ENCODE measurements around the gene JAG2. TPM values are rescaled to one million over a fixed set of nuclear protein-coding genes. Genes with fewer than 3 reads are reported as not detected.
A peak's percentile ranks its signal among the peaks of the same experiment; 100 is the strongest.

Gene JAG2
- total RNA-seq, 4 donors from 2014 or later = 5.4 to 29.9 (median 6.6) TPM

GRCh38 chr14:105153739-105154475 lies 14.7 kb downstream of the JAG2 start:
- Histone ChIP-seq H3K4me1 (no peaks in the 10 kb centered on the region), H3K9me3 (no peaks in the 10 kb centered on the region), H3K27ac (peak overlapping the region in 1 of 4 donors; percentile 34), H3K36me3 (no peaks in the 10 kb centered on the region), H3K4me3 (no peak overlapping the region), H3K27me3 (no peaks in the 10 kb centered on the region)
- intact Hi-C loops (cut with DNase I; ENCODE audit: low total_unique reads) (no loop called here), in situ Hi-C loops (cut with MboI; ENCODE audit: low pct_ligation_motif_present in 1 of 4, low pct_unique_long_range_greater_than_20kb in 1 of 4, low sequenced_read_pairs in 3 of 4) (no loop called here)
- WGBS, 2 donors (ENCODE audit: low coverage in 1 of 2) = 90% methylated on average over 24 of the region's 26 CpGs; no CpG with 5 or more reads in 1 of the 2 donors
- no peak for DNase-seq
- TF ChIP-seq EP300 (IDR thresholded peaks at IDR 0.05; ENCODE audit: low read depth) (no peak), POLR2AphosphoS5 (IDR thresholded peaks at IDR 0.05) (no peak), CTCF (IDR thresholded peaks at IDR 0.05) (no peak), POLR2A (IDR thresholded peaks at IDR 0.05) (no peak)

GRCh38 chr14:105153331-105153731 lies 15.2 kb downstream of the JAG2 start:
- 84% methylated on average over 8 of the region's 18 CpGs; no CpG with 5 or more reads in 1 of the 2 donors for WGBS, 2 donors (ENCODE audit: low coverage in 1 of 2)
- intact Hi-C loops (cut with DNase I; ENCODE audit: low total_unique reads) = no loop called here
- H3K4me3 ChIP-seq = no peak overlapping the region
- peak overlapping the region in 1 of 4 donors; percentile 34 for H3K27ac ChIP-seq
- no peak for DNase-seq
- no peaks in the 10 kb centered on the region for H3K36me3 ChIP-seq
- TF ChIP-seq EP300 (IDR thresholded peaks at IDR 0.05; ENCODE audit: low read depth) = no peak
- TF ChIP-seq CTCF (IDR thresholded peaks at IDR 0.05) = no peak
- TF ChIP-seq POLR2A (IDR thresholded peaks at IDR 0.05) = no peak
- no peak for TF ChIP-seq POLR2AphosphoS5 (IDR thresholded peaks at IDR 0.05)
- no peaks in the 10 kb centered on the region for H3K4me1 ChIP-seq
- H3K27me3 ChIP-seq = no peaks in the 10 kb centered on the region
- no peaks in the 10 kb centered on the region for H3K9me3 ChIP-seq
- in situ Hi-C loops (cut with MboI; ENCODE audit: low pct_ligation_motif_present in 1 of 4, low pct_unique_long_range_greater_than_20kb in 1 of 4, low sequenced_read_pairs in 3 of 4) = no loop called here

- 79% methylated on average over 14 of the region's 14 CpGs; no CpG with 5 or more reads in 1 of the 2 donors for WGBS, 2 donors (ENCODE audit: low coverage in 1 of 2)
- Histone ChIP-seq H3K4me3 (no peak overlapping the region), H3K4me1 (no peaks in the 10 kb centered on the region), H3K9me3 (no peaks in the 10 kb centered on the region), H3K27ac (no peak overlapping the region), H3K27me3 (no peaks in the 10 kb centered on the region), H3K36me3 (no peaks in the 10 kb centered on the region)
- DNase-seq = no peak
- intact Hi-C loops (cut with DNase I; ENCODE audit: low total_unique reads) = no loop called here
- in situ Hi-C loops (cut with MboI; ENCODE audit: low pct_ligation_motif_present in 1 of 4, low pct_unique_long_range_greater_than_20kb in 1 of 4, low sequenced_read_pairs in 3 of 4) = no loop called here
- TF ChIP-seq POLR2A (IDR thresholded peaks at IDR 0.05) = no peak
- TF ChIP-seq EP300 (IDR thresholded peaks at IDR 0.05; ENCODE audit: low read depth) = no peak
- no peak for TF ChIP-seq POLR2AphosphoS5 (IDR thresholded peaks at IDR 0.05)
- no peak for TF ChIP-seq CTCF (IDR thresholded peaks at IDR 0.05)
Observed at GRCh38 chr14:105152794-105153241, 15.8 kb downstream of the JAG2 start.

- Histone ChIP-seq H3K27me3 (no peaks in the 10 kb centered on the region), H3K27ac (no peak overlapping the region), H3K9me3 (no peaks in the 10 kb centered on the region), H3K36me3 (no peaks in the 10 kb centered on the region), H3K4me1 (no peaks in the 10 kb centered on the region), H3K4me3 (no peak overlapping the region)
- no peak for TF ChIP-seq POLR2A (IDR thresholded peaks at IDR 0.05)
- TF ChIP-seq EP300 (IDR thresholded peaks at IDR 0.05; ENCODE audit: low read depth) = no peak
- no peak for TF ChIP-seq POLR2AphosphoS5 (IDR thresholded peaks at IDR 0.05)
- TF ChIP-seq CTCF (IDR thresholded peaks at IDR 0.05) = no peak
- DNase-seq = no peak
- in situ Hi-C loops (cut with MboI; ENCODE audit: low pct_ligation_motif_present in 1 of 4, low pct_unique_long_range_greater_than_20kb in 1 of 4, low sequenced_read_pairs in 3 of 4) = no loop called here
- WGBS, 2 donors (ENCODE audit: low coverage in 1 of 2) = 79% methylated on average over 32 of the region's 44 CpGs; no CpG with 5 or more reads in 1 of the 2 donors
- intact Hi-C loops (cut with DNase I; ENCODE audit: low total_unique reads) = no loop called here
Observed at GRCh38 chr14:105151838-105152793, 16.5 kb downstream of the JAG2 start.
